NCI-H460 (cell line): ENCODE results near the gene MXD1. TPM values are rescaled to one million over a fixed set of nuclear protein-coding genes. Genes with fewer than 3 reads are reported as not detected.
"Not testable (repeated sequence)": the region's sequence is repeated elsewhere in the genome, so short reads cannot be mapped to it uniquely, and the experiment has no call there.

Experiments used
- DNase-seq: peaks from one replicate; pipeline ENCODE4 v3.0.0-alpha.2; 2016; ENCODE audit warnings: low read depth; ENCODE audit errors: extremely low read depth
- total RNA-seq: library from RNA; depleted of rRNA; stranded (reverse); fragments of >200 nt; shearing (Covaris generic); gene quantifications from 2 replicates; pipeline ENCODE4 v1.2.3, GENCODE V29; 2014

MXD1 gene
- total RNA-seq, 1 experiment from 2014 or later = 4.9 TPM

DNA sequence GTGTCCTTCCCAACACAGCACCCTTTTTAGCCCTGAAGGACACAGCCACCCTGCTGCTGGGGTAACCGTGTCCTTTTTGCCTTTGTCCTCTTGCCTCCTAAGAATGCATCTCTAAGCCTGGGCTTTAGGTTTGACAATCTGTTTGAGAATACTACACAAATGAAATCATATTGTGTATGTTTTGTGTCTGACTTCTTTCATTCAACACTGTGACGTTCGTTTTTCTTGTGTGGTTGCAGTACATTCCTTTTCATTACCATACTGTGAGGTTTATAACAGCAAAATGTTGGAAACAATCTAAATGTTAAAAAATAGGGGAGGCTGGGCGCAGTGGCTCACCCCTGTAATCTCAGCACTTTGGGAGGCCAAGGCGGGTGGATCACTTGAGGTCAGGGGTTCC, 35.3 kb downstream of the MXD1 start:
- no peak for DNase-seq

DNA sequence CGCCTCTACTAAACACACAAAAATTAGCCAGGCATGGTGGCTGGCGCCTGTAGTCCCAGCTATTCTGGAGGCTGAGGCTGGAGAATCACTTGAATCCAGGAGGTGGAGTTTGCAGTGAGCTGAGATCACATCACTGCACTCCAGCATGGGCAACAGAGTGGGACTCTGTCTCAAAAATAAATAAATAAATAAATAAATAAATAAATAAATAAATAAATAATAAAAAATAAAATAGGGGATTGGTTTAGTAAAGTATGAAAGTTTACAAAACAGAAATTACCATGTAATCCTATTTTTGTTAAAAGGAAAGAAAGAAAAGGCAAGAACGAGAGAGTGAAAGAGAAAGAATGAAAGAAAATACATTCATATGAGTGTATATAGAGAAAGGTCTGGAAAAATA, 35.8 kb downstream of the MXD1 start:
- DNase-seq = not testable (repeated sequence)

DNA sequence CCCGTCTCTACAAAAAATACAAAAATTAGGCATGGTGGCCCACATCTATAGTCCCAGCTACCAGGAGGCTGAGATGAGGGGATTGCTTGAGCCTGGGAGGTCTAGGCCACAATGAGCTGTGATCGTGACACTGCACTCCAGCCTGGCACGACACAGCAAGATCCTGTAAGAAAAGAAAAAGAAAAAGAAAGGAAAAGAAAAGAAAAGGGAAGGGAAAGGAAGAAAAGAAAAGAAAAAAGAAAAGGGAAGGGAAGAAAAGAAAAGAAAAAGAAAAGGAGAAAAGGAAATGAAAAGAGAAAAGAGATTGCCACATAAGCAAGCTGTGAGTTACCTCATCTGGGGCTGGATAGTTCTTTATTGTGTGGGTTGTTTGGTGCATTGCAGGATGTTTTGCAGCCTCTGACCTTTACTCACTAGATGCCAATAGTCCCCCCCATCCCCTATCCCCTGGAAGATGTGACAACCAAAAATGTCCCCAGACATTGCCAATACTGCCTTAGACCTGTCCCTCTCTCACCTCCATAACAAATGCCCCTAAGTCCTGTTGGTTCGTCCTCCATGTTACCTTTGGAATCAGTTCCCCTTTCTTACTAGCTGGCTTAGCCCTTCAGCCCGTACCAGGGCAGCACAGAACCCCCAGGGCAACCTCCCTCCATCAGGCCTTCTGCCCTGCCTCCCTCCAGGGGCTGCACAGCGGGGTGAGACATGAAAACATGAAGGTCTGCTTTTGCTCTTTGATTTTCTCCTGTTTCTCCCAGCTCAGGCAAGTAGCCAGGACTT, 37.6 kb downstream of the MXD1 start:
- DNase-seq = no peak

DNA sequence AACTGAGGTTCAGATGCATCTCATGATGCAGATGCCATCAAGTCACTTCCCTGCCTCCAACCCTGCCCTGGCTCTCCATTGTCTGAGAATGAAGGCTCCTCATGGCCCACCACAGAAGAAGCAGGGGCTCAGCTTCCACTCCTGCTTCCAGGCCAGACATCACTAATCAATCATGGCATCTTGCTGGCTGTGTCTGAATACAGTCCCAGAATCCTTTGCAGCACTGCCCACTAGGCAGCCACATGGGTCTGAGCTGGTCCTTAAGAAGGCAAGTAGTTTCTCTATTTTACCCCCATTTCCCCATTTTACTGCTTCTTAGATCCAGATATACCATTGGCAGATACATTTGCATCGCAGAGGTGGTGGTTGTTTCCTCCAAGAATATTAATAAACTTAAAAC, 39.2 kb downstream of the MXD1 start:
- DNase-seq = no peak

DNA sequence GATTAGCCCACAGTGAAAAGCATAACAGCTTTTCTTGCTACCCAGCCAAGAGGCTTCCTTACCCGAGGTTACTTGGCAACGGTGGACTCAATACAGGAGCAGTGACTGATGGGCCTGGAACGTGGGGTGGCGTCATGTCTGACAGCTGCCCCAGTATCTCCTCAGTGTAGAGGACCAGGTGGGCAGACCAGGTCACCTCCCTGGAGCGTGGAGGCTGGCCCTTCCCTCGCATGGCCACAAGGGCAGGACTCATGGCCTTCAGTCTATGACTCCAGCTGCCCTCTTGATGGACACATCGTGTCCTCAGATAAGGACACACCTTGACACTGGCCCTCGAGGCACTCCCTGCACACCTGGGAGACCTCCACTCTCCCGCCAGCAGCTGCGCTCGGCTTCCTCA, 40.1 kb downstream of the MXD1 start:
- DNase-seq = no peak

DNA sequence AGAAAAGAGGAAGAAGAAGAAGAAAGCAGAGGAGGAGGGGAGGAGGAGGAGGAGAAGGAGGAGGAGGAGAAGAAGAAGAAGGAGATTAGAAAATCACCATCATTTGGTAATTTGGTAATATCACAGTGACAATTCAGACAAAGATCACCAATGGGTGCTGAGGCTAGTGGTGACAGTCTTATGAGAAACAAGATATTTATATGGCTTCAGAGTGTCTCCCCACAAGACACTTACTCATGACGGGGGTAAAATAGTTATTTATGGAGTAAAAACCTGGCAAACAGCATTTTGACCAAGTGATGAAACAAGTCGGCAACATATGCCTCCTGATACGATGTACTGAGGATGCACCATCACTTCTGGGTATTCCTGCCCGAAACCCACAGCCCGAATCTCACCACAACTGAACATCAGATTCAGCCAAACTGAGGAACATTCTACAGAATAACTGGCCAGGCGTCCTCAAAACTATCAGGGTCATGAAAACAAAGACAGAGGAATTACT, 41.6 kb downstream of the MXD1 start:
- DNase-seq = no peak

DNA sequence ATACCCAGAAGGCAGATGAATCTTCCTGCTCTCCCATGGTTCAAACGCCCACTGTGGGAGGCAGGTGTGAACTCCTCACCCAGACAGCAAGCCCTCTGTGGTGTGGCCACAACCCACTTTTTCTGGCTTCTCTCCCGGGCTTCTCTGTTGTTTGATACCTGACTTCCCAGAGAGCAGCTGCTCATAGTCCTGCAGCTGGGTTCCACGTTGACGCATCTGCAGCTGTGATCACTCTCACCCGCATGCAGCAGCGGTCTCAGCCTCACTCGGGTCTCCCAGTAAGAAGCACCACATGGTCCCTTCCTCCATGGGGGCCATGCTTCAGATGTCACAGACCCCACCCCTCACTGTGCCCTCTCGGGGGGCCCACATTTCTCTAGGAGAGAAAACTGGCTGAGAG, 43.1 kb downstream of the MXD1 start:
- DNase-seq = no peak

DNA sequence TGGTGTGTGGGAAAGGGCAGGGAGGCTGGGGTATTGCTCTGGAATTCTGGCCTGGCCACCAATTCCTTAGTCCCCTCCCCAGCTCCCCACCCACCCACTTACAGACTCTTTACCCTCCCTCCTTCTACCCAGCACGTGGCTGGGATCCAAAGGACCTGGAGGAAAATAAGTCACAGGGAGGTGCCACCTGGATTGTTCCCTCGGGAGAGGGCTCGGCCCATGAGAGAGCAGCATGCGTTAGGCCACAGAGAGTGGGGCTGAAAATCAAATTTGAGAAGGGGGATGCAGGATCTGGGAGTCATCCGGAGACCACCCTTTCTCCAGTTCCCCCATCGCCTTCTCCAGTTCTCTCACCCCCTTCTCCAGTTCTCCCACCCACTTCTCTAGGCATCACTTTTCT, 43.6 kb downstream of the MXD1 start:
- DNase-seq = no peak

DNA sequence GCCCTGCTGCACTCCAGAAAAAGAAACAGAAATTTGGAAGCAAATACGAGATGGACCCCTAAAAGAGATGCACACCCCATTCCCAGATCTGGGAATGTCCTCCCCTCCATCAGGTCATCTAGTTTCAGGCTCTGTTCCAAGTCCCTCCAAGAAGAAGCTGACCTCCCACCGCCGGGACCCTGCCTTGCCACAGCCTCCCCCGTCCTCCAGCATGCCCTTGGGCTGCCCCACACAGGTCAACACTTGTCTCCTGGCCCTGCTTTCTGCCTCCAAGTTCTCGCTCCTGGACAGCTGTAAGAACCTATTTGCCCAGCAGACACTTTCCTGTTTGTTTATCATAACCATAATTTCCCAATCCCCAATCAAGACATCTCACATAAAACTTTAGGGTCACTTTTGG, 44.5 kb downstream of the MXD1 start:
- no peak for DNase-seq

DNA sequence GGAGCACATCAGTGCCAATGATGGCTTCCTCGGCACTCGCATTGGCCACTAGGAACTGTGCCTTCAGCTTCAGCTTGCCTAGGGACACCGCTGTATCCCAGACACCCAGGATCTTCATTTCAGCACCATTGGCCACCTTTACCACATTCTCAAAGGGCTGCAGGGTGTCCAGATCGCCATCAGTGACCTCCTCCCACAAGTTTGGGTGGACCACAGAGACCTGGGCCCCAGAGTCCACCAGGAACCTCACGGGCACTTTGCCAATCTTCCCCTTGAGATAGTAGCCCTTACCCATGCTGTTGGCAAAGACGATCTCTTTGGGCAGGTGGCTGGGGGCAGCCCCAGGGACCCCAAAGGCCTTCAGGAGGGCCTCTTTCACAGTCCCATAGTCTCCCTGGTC, 45.9 kb downstream of the MXD1 start:
- DNase-seq = no peak

DNA sequence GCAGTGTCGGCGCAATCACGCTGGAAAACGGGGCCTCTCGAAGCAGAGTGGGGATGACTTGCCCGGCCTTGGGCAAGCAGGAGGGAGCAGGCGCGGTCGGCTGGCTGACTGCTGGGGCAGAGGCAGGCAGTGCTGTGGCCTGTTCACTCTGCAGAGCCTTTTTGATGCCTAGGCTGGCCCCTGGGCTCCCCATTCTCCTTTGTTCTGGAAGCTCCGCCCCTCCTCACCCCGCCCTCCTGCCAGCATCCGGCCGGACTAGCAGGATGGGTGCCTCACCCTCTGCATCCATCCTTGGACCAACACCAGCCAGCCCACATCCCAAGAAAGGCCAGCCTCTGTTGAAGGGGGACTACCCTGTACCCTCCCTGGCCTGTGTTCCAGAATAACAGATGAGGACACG, 46.6 kb downstream of the MXD1 start, which contains the start of gene ASPRV1:
Gene ASPRV1 (minus strand): TSS at position 136 of the 400 bp plus-strand sequence. CDS start 195 bp downstream, outside the sequence.
- DNase-seq = no peak

DNA sequence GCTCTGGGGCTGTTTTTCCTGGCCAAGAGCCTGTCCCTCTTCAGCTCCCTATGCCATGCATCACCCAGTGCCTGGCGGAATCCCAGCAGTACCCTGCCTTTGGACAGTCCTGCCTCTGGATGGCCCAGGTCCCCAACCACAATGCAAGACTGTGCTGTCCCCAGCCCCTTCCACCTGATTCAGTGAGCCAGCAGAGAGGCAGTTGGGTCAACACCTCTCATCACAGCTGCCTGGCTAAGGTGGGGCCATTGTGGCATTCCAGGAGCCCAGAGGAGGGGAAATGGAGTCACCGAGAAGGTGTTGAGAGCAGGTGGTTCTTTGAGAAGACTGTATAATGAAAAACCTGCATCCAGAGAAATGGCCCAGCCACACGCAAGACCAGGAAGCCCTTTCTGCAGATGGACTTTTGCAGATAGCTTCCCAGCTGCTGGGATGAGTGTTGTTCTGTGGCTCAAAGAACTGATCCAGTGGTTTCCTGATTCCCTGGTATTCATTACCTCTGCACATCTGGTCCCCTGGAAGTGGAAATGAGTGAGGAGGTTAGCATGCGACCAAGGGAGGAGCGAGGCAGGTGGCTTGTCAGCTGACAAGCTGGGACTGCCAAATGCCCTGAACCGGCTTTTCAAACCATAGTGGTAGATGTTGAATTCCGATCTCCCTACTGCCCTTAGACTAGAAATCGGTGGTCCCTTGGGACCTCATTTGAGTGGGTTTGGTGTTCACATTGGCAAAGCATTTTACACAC, 48.2 kb downstream of the MXD1 start:
- no peak for DNase-seq

DNA sequence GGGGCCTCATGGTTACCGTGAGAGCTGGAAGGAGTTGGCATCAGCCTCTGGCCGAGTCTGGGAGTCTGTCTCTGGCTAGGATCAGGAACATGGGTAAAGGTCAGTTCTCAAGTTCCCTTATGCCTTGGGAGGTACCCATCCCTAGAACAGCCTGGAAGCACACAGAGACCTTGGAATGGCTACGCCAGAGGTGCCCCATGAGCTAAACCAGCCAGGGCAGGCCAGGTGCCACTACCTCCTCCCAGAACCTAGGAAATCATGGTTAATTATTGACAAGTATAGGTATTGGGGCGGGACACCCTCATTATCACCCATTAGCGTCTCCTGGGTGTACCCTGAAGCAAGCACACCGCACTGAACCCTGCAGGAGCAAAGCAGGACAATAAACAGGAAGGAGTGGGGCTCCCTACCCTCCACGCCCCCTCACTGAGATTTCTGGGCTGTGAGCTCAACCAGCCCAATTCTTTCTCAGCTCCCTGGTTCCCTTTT, 49.5 kb downstream of the MXD1 start:
- no peak for DNase-seq

DNA sequence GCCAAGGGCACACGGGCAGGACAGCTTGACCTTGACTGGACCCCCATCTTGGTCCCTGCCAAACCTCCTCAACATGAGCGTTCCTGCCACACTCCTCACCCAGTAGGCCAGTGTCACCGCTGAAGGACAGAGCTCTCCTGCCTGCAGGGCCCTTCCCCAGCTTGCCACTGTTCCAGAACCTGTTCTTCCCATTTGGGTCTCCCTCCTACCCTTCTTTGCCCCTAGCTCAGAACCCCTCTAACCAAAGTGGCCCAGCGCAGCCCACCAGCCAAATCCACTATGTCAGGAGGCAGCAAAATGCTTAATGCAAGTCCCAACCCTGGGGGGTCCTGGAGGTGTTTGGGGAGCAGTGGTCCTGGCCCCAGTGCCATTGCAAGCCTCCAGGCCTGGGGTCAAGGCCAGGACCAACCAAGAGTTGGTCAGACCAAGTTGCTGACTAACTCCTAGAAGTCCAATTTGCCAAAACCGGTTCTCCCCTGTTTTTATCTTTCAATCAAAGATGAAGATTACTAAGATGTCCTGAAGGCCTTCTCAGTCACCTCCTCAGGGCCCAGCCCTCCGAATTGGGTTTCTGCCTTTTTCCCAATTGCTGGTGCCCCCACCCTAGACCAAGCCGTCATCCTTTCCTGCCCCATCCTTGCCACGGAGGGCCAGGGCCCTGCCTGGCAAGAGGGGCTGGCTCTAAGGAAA, 51.0 kb downstream of the MXD1 start:
- no peak for DNase-seq

DNA sequence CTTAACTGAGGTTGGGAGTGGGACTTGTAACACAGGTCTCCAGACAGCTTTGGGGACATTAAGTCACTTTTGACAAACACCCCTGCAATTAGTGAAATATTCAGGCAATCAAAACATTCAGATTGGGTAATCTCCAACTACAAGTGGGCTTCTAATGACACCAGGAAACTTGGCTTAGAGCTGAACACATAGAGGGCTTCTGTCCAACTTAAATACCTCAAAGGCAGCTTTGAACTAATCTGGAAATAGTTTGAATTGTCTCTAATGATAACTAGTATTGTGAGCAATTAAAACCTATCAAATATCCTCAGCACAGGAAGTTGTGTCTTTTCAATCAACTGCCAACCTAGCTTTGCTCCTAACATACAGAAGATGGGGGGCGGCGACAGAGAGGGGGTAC, 51.6 kb downstream of the MXD1 start:
- no peak for DNase-seq

DNA sequence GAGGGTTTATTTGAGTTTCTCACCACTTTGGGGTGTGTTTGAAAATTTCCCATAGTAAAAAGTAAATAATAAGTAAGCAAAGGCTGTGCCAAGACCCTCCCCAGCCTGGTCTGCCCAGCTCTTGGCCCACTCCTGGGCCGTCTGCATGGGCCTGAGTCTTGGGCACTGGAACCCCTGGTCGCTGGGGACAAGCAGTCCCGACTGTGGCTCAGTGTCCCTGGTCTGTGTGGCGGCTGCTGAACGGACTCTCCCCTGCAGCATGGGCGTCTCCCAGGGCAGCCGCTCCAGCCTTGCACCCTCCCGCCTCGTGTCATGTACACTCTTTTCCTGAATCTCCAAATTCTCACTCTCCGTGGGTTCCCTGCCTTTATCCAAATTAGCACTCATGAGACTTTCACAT, 53.7 kb downstream of the MXD1 start:
- no peak for DNase-seq

DNA sequence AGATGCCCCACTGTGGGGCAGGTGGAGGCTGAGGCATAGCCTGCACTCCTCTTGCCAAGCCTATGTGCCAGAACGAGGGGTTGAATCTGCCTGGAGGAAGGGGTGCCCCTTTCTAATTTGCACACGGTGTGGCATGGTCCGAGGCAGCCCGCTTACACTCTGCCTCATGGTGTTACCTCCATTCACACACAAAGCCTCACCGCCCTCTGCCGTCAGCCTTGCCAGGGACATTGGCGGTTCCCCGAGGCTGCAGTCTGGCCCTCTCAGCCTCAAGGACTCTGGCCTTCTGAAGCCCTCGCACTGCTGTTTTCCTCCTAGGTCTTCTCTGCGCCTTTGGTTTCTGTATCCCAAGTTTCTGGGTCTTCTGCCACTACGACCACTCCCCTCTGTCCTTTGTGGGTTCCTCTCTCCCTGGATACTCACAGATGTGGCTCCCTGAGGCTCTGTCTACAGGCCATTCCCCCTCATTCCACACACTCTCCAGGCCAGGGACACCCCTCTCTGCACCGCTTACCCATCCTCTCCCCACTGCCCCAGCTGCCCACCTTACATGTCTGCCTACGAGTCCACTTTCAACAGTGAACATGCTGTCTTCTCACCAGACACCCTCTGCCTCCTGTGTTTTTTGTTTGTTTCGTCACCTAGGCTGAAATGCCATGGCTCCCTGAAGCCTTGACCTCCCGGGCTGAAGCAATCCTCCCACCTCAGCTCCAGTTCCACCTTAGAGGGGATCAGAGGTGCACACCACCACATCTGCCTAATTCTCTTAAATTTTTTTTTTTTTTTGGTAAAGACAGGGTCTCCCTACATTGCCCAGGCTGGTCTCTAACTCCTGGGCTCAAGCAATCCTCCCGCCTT, 54.4 kb downstream of the MXD1 start:
- no peak for DNase-seq

DNA sequence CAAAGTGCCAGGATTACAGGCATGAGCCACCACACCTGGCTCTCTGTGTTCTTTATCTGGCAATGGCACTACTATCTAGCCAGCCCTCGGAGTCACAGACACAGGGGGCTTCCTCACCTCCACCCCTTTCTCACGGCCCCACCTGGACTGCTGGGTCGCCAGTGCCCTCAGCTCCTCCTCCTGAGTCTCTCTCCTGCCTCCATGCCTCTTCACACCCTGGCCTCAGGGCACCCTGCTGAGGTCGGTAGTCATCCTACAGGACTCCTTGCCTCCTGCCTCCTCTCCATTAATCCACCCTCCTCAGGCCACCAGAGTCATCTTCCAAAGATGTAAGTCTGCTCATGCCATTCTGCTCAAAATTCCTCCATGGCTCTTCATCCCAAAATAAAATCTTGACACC, 55.1 kb downstream of the MXD1 start:
- no peak for DNase-seq

DNA sequence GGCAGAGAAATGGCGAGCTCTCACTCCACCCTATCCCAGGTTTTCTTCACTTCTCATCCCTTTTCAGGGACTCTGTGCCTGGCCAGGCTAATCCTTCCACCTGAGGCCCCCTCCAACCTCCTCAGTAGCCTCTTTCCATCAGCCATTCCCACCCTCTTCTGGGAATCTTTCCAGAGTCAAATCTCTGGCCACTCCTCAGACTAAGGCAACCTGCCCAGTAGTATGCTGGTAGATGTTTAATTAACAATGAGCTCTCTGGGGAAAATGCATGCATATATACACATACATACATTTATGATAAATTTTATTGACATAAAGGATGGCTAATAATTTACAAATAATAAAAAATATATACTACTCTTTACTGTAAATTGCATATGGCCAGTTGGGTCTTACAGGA, 57.9 kb downstream of the MXD1 start:
- no peak for DNase-seq

DNA sequence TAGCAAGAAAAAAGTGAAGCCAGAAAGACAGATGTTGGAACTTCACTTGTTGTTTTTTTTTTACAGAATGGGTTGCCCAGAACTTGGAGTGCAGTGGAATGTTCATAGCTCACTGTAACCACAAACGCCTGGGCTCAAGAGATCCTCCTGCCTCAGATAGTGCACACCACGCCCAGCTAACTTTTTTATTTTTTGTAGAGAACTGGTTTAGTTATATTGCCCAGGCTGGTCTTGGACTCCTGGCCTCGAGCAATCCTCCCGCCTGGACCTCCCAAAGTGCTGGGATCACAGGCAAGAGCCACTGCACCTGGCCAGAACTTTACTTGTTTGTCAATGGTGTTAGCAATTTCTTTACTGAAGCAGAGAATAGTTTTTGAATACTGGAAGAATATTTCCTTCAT, 58.4 kb downstream of the MXD1 start:
- DNase-seq = no peak
